Uterus (tissue), 4 donors: ENCODE data around the gene COL25A1. TPM values are rescaled to one million over a fixed set of nuclear protein-coding genes. Genes with fewer than 3 reads are reported as not detected.

Experiments
- DNase-seq, 2 donors: peaks; one replicate each; pipeline ENCODE4 v3.0.0-alpha.2; 2019 to 2020
- H3K27ac ChIP-seq, 2 donors: fragments of 200-600 bp; sonication (generic); 1 replicate in 1 of 2; 2 replicates in 1 of 2; pipeline ENCODE4 v1.5.1; 2016 to 2018
- H3K27me3 ChIP-seq, 2 donors: fragments of 200-600 bp; sonication (generic); one replicate each; pipeline ENCODE4 v1.5.1; 2018 to 2019; ENCODE audit warnings: control low read depth in 1 of 2
- H3K36me3 ChIP-seq, 2 donors: fragments of 200-600 bp; sonication (generic); one replicate each; pipeline ENCODE4 v1.5.1; 2019; ENCODE audit warnings: control low read depth in 1 of 2
- H3K4me1 ChIP-seq, 2 donors: fragments of 200-600 bp; sonication (generic); one replicate each; pipeline ENCODE4 v1.5.1; 2018 to 2019; ENCODE audit warnings: control low read depth in 1 of 2
- H3K4me3 ChIP-seq, 2 donors: fragments of 200-600 bp; sonication (generic); 1 replicate in 1 of 2; 2 replicates in 1 of 2; pipeline ENCODE4 v1.5.1; 2018 to 2019; ENCODE audit warnings: mild to moderate bottlenecking in 1 of 2
- H3K9me3 ChIP-seq, 2 donors: fragments of 200-600 bp; sonication (generic); one replicate each; pipeline ENCODE4 v1.5.1; 2019; ENCODE audit warnings: control low read depth in 1 of 2
- CTCF ChIP-seq, 4 experiments: fragments of 200-600 bp in 2 of 4; fragments of 450-650 bp in 2 of 4; sonication (generic) in 2 of 4; IDR thresholded peaks; one replicate each; pipeline ENCODE4 v1.5.1; 2016 to 2019; ENCODE audit warnings: antibody characterized with exemption in 4 of 4, mild to moderate bottlenecking in 2 of 4, moderate library complexity in 1 of 4
- POLR2A ChIP-seq, 2 donors: fragments of 450-650 bp; IDR thresholded peaks; one replicate each; pipeline ENCODE4 v1.6.1; 2016; ENCODE audit warnings: antibody characterized with exemption in 2 of 2, mild to moderate bottlenecking in 1 of 2, moderate library complexity in 1 of 2
- intact Hi-C: fragments of 100-400 bp; cut with DNase I; formaldehyde crosslinking; loops from one replicate; pipeline ENCODE4 v1.15.1; 2023; ENCODE audit warnings: low total_unique reads
- total RNA-seq, 4 donors: library from RNA; depleted of rRNA in 3 of 4; stranded (reverse); fragments of >200 nt in 3 of 4; gene quantifications; one replicate each; pipeline versions ENCODE4 v1.1.0 to v1.2.4, GENCODE V29; 2014 to 2023
- donor health status: DM: yes; HTN: yes; CAD: no.

COL25A1 gene
- total RNA-seq, 4 donors from 2014 or later = 0.26 to 41.1 (median 1.8) TPM; not detected in 1

- Histone ChIP-seq H3K4me3 (no peak overlapping the region), H3K27ac (no peak overlapping the region), H3K9me3 (no peaks in the 10 kb centered on the region), H3K27me3 (no peaks in the 10 kb centered on the region), H3K4me1 (no peaks in the 10 kb centered on the region), H3K36me3 (no peaks in the 10 kb centered on the region)
- intact Hi-C loops = no loop called here
- TF ChIP-seq CTCF (IDR thresholded peaks at IDR 0.05) (no peak), POLR2A (IDR thresholded peaks at IDR 0.05) (no peak)
- DNase-seq = no peak
These were observed 16.7 kb upstream of the COL25A1 start for GRCh38 chr4:109319156-109319555.

- Histone ChIP-seq H3K4me3 (no peak overlapping the region), H3K27ac (no peak overlapping the region), H3K36me3 (no peaks in the 10 kb centered on the region), H3K9me3 (no peaks in the 10 kb centered on the region), H3K27me3 (no peaks in the 10 kb centered on the region), H3K4me1 (no peaks in the 10 kb centered on the region)
- intact Hi-C loops = no loop called here
- TF ChIP-seq POLR2A (IDR thresholded peaks at IDR 0.05) (no peak), CTCF (IDR thresholded peaks at IDR 0.05) (no peak)
- no peak for DNase-seq
These were observed 13.4 kb upstream of the COL25A1 start for GRCh38 chr4:109315818-109316217.

- Histone ChIP-seq H3K4me1 (no peaks in the 10 kb centered on the region), H3K27me3 (no peaks in the 10 kb centered on the region), H3K4me3 (no peak overlapping the region), H3K36me3 (no peaks in the 10 kb centered on the region), H3K9me3 (no peaks in the 10 kb centered on the region), H3K27ac (no peak overlapping the region)
- intact Hi-C loops = no loop called here
- DNase-seq = no peak
- TF ChIP-seq CTCF (IDR thresholded peaks at IDR 0.05) = no peak
- no peak for TF ChIP-seq POLR2A (IDR thresholded peaks at IDR 0.05)
These were observed 12.9 kb upstream of the COL25A1 start for GRCh38 chr4:109315341-109315740.

GRCh38 chr4:109313168-109314133 is 11.0 kb upstream of the COL25A1 start:
- Histone ChIP-seq H3K27ac (no peak overlapping the region), H3K4me1 (no peaks in the 10 kb centered on the region), H3K27me3 (no peaks in the 10 kb centered on the region), H3K9me3 (no peaks in the 10 kb centered on the region), H3K36me3 (no peaks in the 10 kb centered on the region), H3K4me3 (no peak overlapping the region)
- intact Hi-C loops = no loop called here
- no peak for DNase-seq
- no peak for TF ChIP-seq CTCF (IDR thresholded peaks at IDR 0.05)
- TF ChIP-seq POLR2A (IDR thresholded peaks at IDR 0.05) = no peak

GRCh38 chr4:109303140-109303496 is 660 bp upstream of the COL25A1 start:
- Histone ChIP-seq H3K4me1 (peaks cover 4 to 8% of the 10 kb centered on the region in 2 donors), H3K27ac (peak overlapping the region; percentile 36 to 51), H3K9me3 (no peaks in the 10 kb centered on the region), H3K36me3 (no peaks in the 10 kb centered on the region), H3K27me3 (peaks cover 0 to 12% of the 10 kb centered on the region in 2 donors), H3K4me3 (peak overlapping the region; percentile 47 to 49)
- intact Hi-C loops = no loop called here
- TF ChIP-seq POLR2A (IDR thresholded peaks at IDR 0.05) = no peak
- no peak for TF ChIP-seq CTCF (IDR thresholded peaks at IDR 0.05)
- peak in 1 of 2 donors; percentile 14 for DNase-seq
